GM12891 (cell line): ENCODE data around the gene FILIP1.
A peak's percentile ranks its signal among the peaks of the same experiment; 100 is the strongest.

Experiments used
- DNase-seq: peaks from one replicate; pipeline ENCODE4 v3.0.0; 2011; ENCODE audit warnings: low spot score; ENCODE audit not compliant: insufficient read length
- FAIRE-seq: peaks from 2 replicates; lab custom pipeline; 2011; peaks lifted over from hg19 to GRCh38; lab: Jason Lieb, UNC
- PAX5 ChIP-seq: IDR thresholded peaks from 2 replicates; pipeline ENCODE4 v1.6.1; 2011; ENCODE audit warnings: low read length, moderate library complexity, mild to moderate bottlenecking; ENCODE audit not compliant: insufficient read depth, severe bottlenecking
- POLR2A ChIP-seq: IDR thresholded peaks from 2 replicates; pipeline ENCODE4 v1.6.1; 2011; ENCODE audit warnings: low read depth, low read length, control low read depth
- POLR2AphosphoS5 ChIP-seq: IDR thresholded peaks from 2 replicates; pipeline ENCODE4 v1.6.1; 2011; ENCODE audit warnings: low read depth, low read length, control low read depth
- POU2F2 ChIP-seq: IDR thresholded peaks from 2 replicates; pipeline ENCODE4 v1.6.1; 2011; ENCODE audit warnings: low read depth, mild to moderate bottlenecking, control low read depth, low read length, moderate library complexity
- SPI1 ChIP-seq: IDR thresholded peaks from 2 replicates; pipeline ENCODE4 v1.6.1; 2011; ENCODE audit warnings: low read depth, low read length, control low read depth
- TAF1 ChIP-seq: IDR thresholded peaks from 2 replicates; pipeline ENCODE4 v1.6.1; 2011; ENCODE audit warnings: low read depth, low read length, control low read depth

Gene FILIP1

GRCh38 chr6:75315978-75316377 is 177.6 kb downstream of the FILIP1 start:
- DNase-seq: no peak
- no peak for FAIRE-seq
- no peak for TF ChIP-seq POLR2A
- no peak for TF ChIP-seq SPI1
- no peak for TF ChIP-seq PAX5
- no peak for TF ChIP-seq POLR2AphosphoS5
- TF ChIP-seq POU2F2: no peak
- no peak for TF ChIP-seq TAF1

GRCh38 chr6:75308250-75308988 is 185.2 kb downstream of the FILIP1 start:
- DNase-seq: no peak
- TF ChIP-seq POU2F2: no peak
- no peak for TF ChIP-seq POLR2A
- no peak for TF ChIP-seq PAX5
- no peak for TF ChIP-seq POLR2AphosphoS5
- no peak for TF ChIP-seq TAF1
- no peak for TF ChIP-seq SPI1
- FAIRE-seq: no peak

- TF ChIP-seq POLR2AphosphoS5: no peak
- DNase-seq (no peak), FAIRE-seq (peak; percentile 43)
These were observed 186.1 kb downstream of the FILIP1 start for GRCh38 chr6:75307364-75308004.

GRCh38 chr6:75306064-75306463 is 187.5 kb downstream of the FILIP1 start:
- DNase-seq: no peak
- TF ChIP-seq POLR2AphosphoS5: no peak
- TF ChIP-seq POU2F2: no peak
- no peak for TF ChIP-seq POLR2A
- no peak for TF ChIP-seq TAF1
- TF ChIP-seq SPI1: no peak
- no peak for TF ChIP-seq PAX5
- FAIRE-seq: no peak

- DNase-seq (no peak), FAIRE-seq (no peak)
- TF ChIP-seq POLR2AphosphoS5: no peak
- no peak for TF ChIP-seq PAX5
- no peak for TF ChIP-seq SPI1
- no peak for TF ChIP-seq TAF1
These were observed 188.0 kb downstream of the FILIP1 start for GRCh38 chr6:75305573-75305972.

GRCh38 chr6:75302280-75302679 is 191.3 kb downstream of the FILIP1 start:
- no peak for FAIRE-seq
- no peak for DNase-seq
- TF ChIP-seq PAX5 (no peak), TAF1 (no peak), POLR2A (no peak), SPI1 (no peak)

GRCh38 chr6:75301537-75301936 is 192.1 kb downstream of the FILIP1 start:
- TF ChIP-seq POLR2AphosphoS5 (no peak), PAX5 (no peak), TAF1 (no peak), SPI1 (no peak), POLR2A (no peak), POU2F2 (no peak)
- FAIRE-seq: no peak
- DNase-seq: no peak

GRCh38 chr6:75301088-75301487 is 192.5 kb downstream of the FILIP1 start:
- DNase-seq (no peak), FAIRE-seq (no peak)
- no peak for TF ChIP-seq TAF1
- no peak for TF ChIP-seq POU2F2
- TF ChIP-seq POLR2AphosphoS5: no peak
- TF ChIP-seq SPI1: no peak
- no peak for TF ChIP-seq POLR2A
- no peak for TF ChIP-seq PAX5

GRCh38 chr6:75300531-75300855 is 193.1 kb downstream of the FILIP1 start:
- no peak for TF ChIP-seq TAF1
- TF ChIP-seq PAX5: no peak
- FAIRE-seq (no peak), DNase-seq (no peak)

- FAIRE-seq: no peak
These were observed 193.6 kb downstream of the FILIP1 start for GRCh38 chr6:75299801-75300530.

More at GRCh38 chr6:75299801-75300530, 193.6 kb downstream of the FILIP1 start:
- no peak for DNase-seq
- TF ChIP-seq PAX5 (no peak), POU2F2 (no peak), SPI1 (no peak), POLR2A (no peak), TAF1 (no peak), POLR2AphosphoS5 (no peak)
